Skeletal muscle satellite cell (primary cell): ENCODE measurements around the gene PRR7.

Experiments
- H3K27me3 ChIP-seq: 2 replicates; pipeline ENCODE4 v1.7.0; 2013; ENCODE audit warnings: low read length; ENCODE audit not compliant: control insufficient read depth, insufficient read depth
- H3K36me3 ChIP-seq: 2 replicates; pipeline ENCODE4 v1.7.0; 2013; ENCODE audit warnings: mild to moderate bottlenecking, control low read depth, low read length; ENCODE audit not compliant: insufficient read depth
- H3K4me1 ChIP-seq: 2 replicates; pipeline ENCODE4 v1.7.0; 2013; ENCODE audit warnings: low read length; ENCODE audit not compliant: control insufficient read depth, insufficient read depth
- H3K4me2 ChIP-seq: 2 replicates; pipeline ENCODE4 v1.7.0; 2013; ENCODE audit warnings: mild to moderate bottlenecking, low read length
- H3K4me3 ChIP-seq: 2 replicates; pipeline ENCODE4 v1.7.0; 2013; ENCODE audit warnings: low read length
- H3K9ac ChIP-seq: 2 replicates; pipeline ENCODE4 v1.7.0; 2013; ENCODE audit warnings: mild to moderate bottlenecking, low read depth, low read length, moderate library complexity
- H3K9me3 ChIP-seq: replicated peaks from 2 replicates; pipeline ENCODE4 v1.7.0; 2013; ENCODE audit warnings: mild to moderate bottlenecking, control low read depth, low read length

The PRR7 gene

GRCh38 chr5:177490311-177490991 lies 43.8 kb downstream of the PRR7 start:
- Histone ChIP-seq H3K9me3 (no peaks in the 10 kb centered on the region), H3K9ac (peak overlapping the region; percentile 19), H3K36me3 (peaks cover 86% of the 10 kb centered on the region), H3K4me1 (peaks cover 52% of the 10 kb centered on the region), H3K4me3 (no peak overlapping the region), H3K27me3 (no peaks in the 10 kb centered on the region), H3K4me2 (no peak overlapping the region)

- Histone ChIP-seq H3K9me3 (no peaks in the 10 kb centered on the region), H3K4me1 (peaks cover 58% of the 10 kb centered on the region)
Measured at GRCh38 chr5:177490992-177491391, 44.4 kb downstream of the PRR7 start.

GRCh38 chr5:177491429-177491945 lies 44.9 kb downstream of the PRR7 start:
- Histone ChIP-seq H3K4me1 (peaks cover 62% of the 10 kb centered on the region), H3K4me3 (no peak overlapping the region), H3K4me2 (no peak overlapping the region), H3K36me3 (peaks cover 85% of the 10 kb centered on the region), H3K9me3 (no peaks in the 10 kb centered on the region), H3K9ac (peak overlapping the region; percentile 19), H3K27me3 (no peaks in the 10 kb centered on the region)

More at GRCh38 chr5:177490992-177491391, 44.4 kb downstream of the PRR7 start:
- Histone ChIP-seq H3K36me3 (peaks cover 85% of the 10 kb centered on the region), H3K9ac (peak overlapping the region; percentile 19), H3K4me3 (no peak overlapping the region), H3K27me3 (no peaks in the 10 kb centered on the region), H3K4me2 (no peak overlapping the region)

DNA sequence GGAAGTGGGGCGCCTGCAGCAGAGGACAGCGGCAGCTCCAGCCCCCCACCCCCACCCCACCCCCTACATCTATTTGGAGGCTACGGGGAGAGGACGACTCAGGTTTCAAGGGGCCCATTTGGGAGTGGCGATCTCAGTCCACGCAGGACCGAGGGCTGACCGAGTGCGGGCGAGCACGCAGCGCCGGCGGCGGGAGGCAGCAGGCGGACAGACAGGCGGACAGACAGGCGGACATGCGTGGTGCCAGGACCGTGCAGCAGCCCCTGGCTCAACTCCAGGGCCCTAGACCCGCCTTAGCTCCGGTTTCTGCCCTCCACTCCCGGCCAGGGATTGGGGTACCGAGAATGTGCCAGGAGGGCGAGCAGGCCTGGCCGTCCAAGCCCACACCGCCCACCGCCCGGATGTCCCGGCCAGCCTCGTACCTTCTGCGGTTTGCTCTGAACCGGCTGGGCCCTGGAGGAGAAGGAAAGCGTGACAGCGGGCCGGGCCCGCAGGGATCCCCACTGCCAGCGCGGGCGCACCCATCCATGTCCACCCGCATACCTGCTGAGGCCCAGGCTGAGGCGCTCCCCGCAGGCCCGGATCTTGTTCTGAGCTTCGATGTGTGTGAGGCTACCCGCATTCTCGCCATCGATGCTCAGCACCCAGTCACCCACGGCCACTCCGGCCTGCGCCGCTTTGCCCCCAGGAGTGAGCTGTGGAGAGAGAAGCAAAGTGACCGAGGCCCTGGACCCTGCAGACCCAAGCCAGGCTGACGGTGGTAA lies 45.6 kb downstream of the PRR7 start:
- peaks cover 62% of the 10 kb centered on the region for H3K4me1 ChIP-seq
- no peak overlapping the region for H3K4me2 ChIP-seq
- H3K9me3 ChIP-seq: no peaks in the 10 kb centered on the region
- H3K4me3 ChIP-seq: no peak overlapping the region
- no peak overlapping the region for H3K9ac ChIP-seq
- H3K27me3 ChIP-seq: no peaks in the 10 kb centered on the region
- H3K36me3 ChIP-seq: peaks cover 81% of the 10 kb centered on the region

DNA sequence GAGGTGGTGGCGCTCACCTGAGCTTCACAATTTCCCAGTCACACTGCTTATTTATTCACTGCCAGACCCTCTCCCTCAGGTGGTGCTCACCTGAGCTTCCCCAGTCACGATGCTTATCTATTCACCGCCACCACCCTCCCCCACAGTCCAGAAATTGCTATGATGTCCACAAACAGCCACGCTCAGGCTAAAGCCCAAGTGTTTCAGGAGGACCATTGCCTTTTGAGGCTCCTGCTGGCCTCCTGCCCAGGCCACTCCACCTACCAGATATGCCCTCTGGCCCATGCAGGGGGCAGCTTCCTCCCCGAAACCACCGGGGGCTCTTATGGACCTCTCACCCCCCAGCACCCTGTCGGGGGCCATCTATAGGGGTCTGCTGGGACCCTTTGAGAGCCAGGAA lies 46.2 kb downstream of the PRR7 start:
- Histone ChIP-seq H3K9ac (peak overlapping the region; percentile 64), H3K4me1 (peaks cover 63% of the 10 kb centered on the region), H3K36me3 (peaks cover 74% of the 10 kb centered on the region), H3K27me3 (no peaks in the 10 kb centered on the region), H3K4me2 (peak overlapping the region; percentile 78), H3K9me3 (no peaks in the 10 kb centered on the region), H3K4me3 (no peak overlapping the region)

DNA sequence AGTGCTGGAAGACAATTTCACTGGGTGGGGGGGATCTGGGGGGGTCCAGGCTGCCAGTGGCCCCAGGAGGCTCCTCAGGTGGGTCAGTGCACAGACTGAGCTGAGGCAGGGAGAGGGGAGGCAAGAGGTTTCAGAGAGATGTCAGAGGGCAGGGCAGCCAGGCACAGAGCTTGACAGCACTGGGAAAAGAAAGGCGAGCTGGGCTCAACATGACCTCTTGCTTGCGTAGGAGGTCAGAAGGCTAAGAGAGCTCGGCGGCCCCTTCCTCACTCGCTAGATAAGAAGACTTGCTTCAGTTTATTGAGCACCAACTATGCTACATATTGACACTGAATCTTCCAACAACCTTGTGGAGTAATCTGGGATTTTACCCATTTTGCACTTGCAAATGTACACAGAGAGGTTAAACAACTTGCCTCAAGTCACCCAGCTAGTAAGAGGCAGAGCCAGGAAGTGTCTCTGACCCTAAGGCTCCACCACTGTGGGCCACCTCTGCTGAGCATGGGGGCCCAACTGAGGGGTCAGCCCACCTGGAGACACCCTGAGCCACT lies 47.3 kb downstream of the PRR7 start:
- peak overlapping the region; percentile 78 for H3K4me2 ChIP-seq
- peaks cover 65% of the 10 kb centered on the region for H3K36me3 ChIP-seq
- no peaks in the 10 kb centered on the region for H3K27me3 ChIP-seq
- H3K9ac ChIP-seq: peak overlapping the region; percentile 64
- H3K4me3 ChIP-seq: peak overlapping the region; percentile 93
- peaks cover 72% of the 10 kb centered on the region for H3K4me1 ChIP-seq
- H3K9me3 ChIP-seq: no peaks in the 10 kb centered on the region

GRCh38 chr5:177494346-177495195 lies 48.0 kb downstream of the PRR7 start:
- H3K4me3 ChIP-seq: peak overlapping the region; percentile 93
- H3K4me1 ChIP-seq: peaks cover 72% of the 10 kb centered on the region
- H3K36me3 ChIP-seq: peaks cover 58% of the 10 kb centered on the region
- no peaks in the 10 kb centered on the region for H3K9me3 ChIP-seq
- H3K4me2 ChIP-seq: peak overlapping the region; percentile 78
- H3K9ac ChIP-seq: peak overlapping the region; percentile 99
- H3K27me3 ChIP-seq: no peaks in the 10 kb centered on the region

- H3K9ac ChIP-seq: peak overlapping the region; percentile 99
Measured at GRCh38 chr5:177495243-177496060, 48.8 kb downstream of the PRR7 start.

DNA sequence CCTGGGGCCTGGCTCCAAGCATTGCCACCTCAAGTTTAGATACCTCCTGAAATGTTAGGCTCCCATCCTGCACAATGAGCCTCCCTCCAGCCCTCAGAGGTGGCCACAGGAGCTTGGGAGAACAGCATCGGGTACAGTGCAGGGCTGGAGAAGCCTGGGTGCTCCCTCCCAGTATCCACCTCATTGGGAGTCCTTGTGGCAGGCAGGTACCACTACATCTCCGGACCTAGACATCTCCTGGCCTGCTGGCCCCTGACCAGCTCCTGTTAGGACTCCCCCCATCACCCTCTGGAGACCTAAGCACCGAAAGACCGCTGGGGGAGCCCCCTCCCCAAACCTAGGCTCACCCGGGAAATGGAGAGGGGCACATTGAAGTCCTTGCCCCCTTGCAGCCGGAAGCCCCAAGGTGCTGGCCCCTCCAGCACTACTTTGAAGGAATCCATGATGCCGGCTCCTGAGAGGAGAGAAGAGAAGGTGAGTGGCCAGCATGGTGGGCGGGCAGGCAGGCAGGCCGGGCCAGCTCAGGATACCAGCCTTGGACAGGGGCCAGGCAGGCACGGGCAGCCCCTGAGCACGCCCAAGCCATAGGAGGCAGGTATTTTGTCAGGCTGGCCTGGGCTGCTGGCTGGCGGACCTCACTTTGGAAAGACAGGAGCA lies 49.6 kb downstream of the PRR7 start:
- Histone ChIP-seq H3K27me3 (no peaks in the 10 kb centered on the region), H3K4me3 (peak overlapping the region; percentile 93), H3K9me3 (no peaks in the 10 kb centered on the region), H3K4me2 (peak overlapping the region; percentile 78), H3K9ac (peak overlapping the region; percentile 99), H3K36me3 (peaks cover 42% of the 10 kb centered on the region), H3K4me1 (peaks cover 67% of the 10 kb centered on the region)

More at GRCh38 chr5:177495243-177496060, 48.8 kb downstream of the PRR7 start:
- peaks cover 68% of the 10 kb centered on the region for H3K4me1 ChIP-seq
- H3K27me3 ChIP-seq: no peaks in the 10 kb centered on the region
- H3K36me3 ChIP-seq: peaks cover 49% of the 10 kb centered on the region
- H3K4me3 ChIP-seq: peak overlapping the region; percentile 93
- no peaks in the 10 kb centered on the region for H3K9me3 ChIP-seq
- peak overlapping the region; percentile 78 for H3K4me2 ChIP-seq

DNA sequence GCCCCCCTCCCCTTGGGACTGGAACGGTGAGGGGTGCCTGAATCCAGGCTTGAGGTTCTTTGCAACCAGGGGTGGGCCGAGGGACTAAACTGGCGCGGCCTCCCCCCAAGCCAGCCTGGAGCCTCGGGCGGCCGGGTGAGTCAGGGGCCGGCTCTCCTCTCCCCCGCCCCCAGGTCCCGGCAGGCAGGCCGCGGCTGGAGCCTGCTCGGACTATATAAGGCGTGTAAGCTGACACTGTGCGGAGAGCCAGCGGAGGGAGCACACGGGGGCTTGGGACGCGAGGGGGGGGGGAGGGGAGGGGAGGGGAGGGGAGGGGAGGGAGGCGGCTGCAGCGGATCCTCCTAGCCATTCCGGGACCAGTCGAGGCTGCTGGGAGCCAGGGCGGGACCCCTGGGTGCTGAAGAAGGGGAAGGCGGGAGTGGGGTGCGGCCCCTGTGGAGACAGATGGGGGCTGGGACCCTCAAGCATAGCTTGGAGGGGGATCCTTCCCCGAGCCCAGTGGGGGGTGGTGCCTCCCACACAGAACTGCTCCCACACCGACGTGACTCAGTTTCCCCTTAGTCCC lies 50.2 kb downstream of the PRR7 start:
- Histone ChIP-seq H3K4me1 (peaks cover 64% of the 10 kb centered on the region), H3K27me3 (no peaks in the 10 kb centered on the region), H3K9ac (peak overlapping the region; percentile 99), H3K9me3 (no peaks in the 10 kb centered on the region), H3K36me3 (peaks cover 37% of the 10 kb centered on the region), H3K4me3 (peak overlapping the region; percentile 93), H3K4me2 (peak overlapping the region; percentile 85)
